HG03135 (cell line): ENCODE results near the gene FHIT.
"Not testable (repeated sequence)": the region's sequence is repeated elsewhere in the genome, so short reads cannot be mapped to it uniquely, and the experiment has no call there.

Source experiments
- ATAC-seq: cut with Tn5 transposase; IDR thresholded peaks from one replicate; pipeline ENCODE4 v1.9.1; 2021; ENCODE audit warnings: mild to moderate bottlenecking, moderate library complexity; ENCODE audit not compliant: unreplicated experiment

The FHIT gene

GRCh38 chr3:59829527-59829926 lies 1421.7 kb downstream of the FHIT start:
- ATAC-seq = no peak

GRCh38 chr3:59824876-59825275 lies 1426.4 kb downstream of the FHIT start:
- ATAC-seq = no peak

GRCh38 chr3:59821274-59821673 lies 1430.0 kb downstream of the FHIT start:
- ATAC-seq = no peak

GRCh38 chr3:59820352-59820934 lies 1430.8 kb downstream of the FHIT start:
- no peak for ATAC-seq

GRCh38 chr3:59818919-59819300 lies 1432.3 kb downstream of the FHIT start:
- ATAC-seq = no peak

GRCh38 chr3:59818033-59818918 lies 1433.0 kb downstream of the FHIT start:
- ATAC-seq = no peak

- ATAC-seq = no peak
Measured at GRCh38 chr3:59817511-59817910, 1433.7 kb downstream of the FHIT start.

- no peak for ATAC-seq
Measured at GRCh38 chr3:59816312-59816711, 1434.9 kb downstream of the FHIT start.

GRCh38 chr3:59813148-59813538 lies 1438.1 kb downstream of the FHIT start:
- no peak for ATAC-seq

- ATAC-seq = no peak
Measured at GRCh38 chr3:59812237-59813147, 1438.8 kb downstream of the FHIT start.

- ATAC-seq = no peak
Measured at GRCh38 chr3:59811160-59811559, 1440.1 kb downstream of the FHIT start.

- no peak for ATAC-seq
Measured at GRCh38 chr3:59810606-59811005, 1440.6 kb downstream of the FHIT start.

- ATAC-seq = no peak
Measured at GRCh38 chr3:59809710-59810444, 1441.4 kb downstream of the FHIT start.

- no peak for ATAC-seq
Measured at GRCh38 chr3:59809016-59809415, 1442.2 kb downstream of the FHIT start.

- no peak for ATAC-seq
Measured at GRCh38 chr3:59808446-59808845, 1442.8 kb downstream of the FHIT start.

- no peak for ATAC-seq
Measured at GRCh38 chr3:59803268-59803667, 1448.0 kb downstream of the FHIT start.

GRCh38 chr3:59802453-59802852 lies 1448.8 kb downstream of the FHIT start:
- ATAC-seq = not testable (repeated sequence)

- ATAC-seq = no peak
Measured at GRCh38 chr3:59802045-59802444, 1449.2 kb downstream of the FHIT start.

- no peak for ATAC-seq
Measured at GRCh38 chr3:59800481-59800880, 1450.8 kb downstream of the FHIT start.

- ATAC-seq = no peak
Measured at GRCh38 chr3:59798372-59799086, 1452.7 kb downstream of the FHIT start.
